CD8-positive, alpha-beta memory T cell (primary cell): ENCODE measurements around the gene ROPN1B. TPM values are rescaled to one million over a fixed set of nuclear protein-coding genes. Genes with fewer than 3 reads are reported as not detected.
"Not testable (repeated sequence)": the region's sequence is repeated elsewhere in the genome, so short reads cannot be mapped to it uniquely, and the experiment has no call there.

Experiments used
- CTCF ChIA-PET: fragments of 350-600 bp; sonication (Branson Sonifier 250); formaldehyde crosslinking; loops from one replicate; lab custom pipeline; 2021; ENCODE audit warnings: antibody characterized with exemption; lab: Charles Lee
- POLR2A ChIA-PET: fragments of 350-600 bp; sonication (Branson Sonifier 250); formaldehyde crosslinking; loops from one replicate; lab custom pipeline; 2021; ENCODE audit warnings: antibody characterized with exemption; lab: Charles Lee
- DNase-seq, 5 donors: peaks; one replicate each; pipeline versions ENCODE4 v3.0.0 to v3.0.0-alpha.2; 2020 to 2022; ENCODE audit warnings: mixed read lengths in 1 of 5
- H3K27ac ChIP-seq: one replicate; pipeline ENCODE4 v1.7.0; 2013; ENCODE audit warnings: low read depth, mild to moderate bottlenecking, low read length, moderate library complexity
- H3K27me3 ChIP-seq: 2 replicates; pipeline ENCODE4 v1.7.0; 2013; ENCODE audit warnings: low read length, mild to moderate bottlenecking; ENCODE audit not compliant: insufficient read depth, poor library complexity, severe bottlenecking
- H3K36me3 ChIP-seq: 2 replicates; pipeline ENCODE4 v1.7.0; 2013; ENCODE audit warnings: mild to moderate bottlenecking, low read length, moderate library complexity; ENCODE audit not compliant: insufficient read depth
- H3K4me1 ChIP-seq: 2 replicates; pipeline ENCODE4 v1.7.0; 2013; ENCODE audit warnings: mild to moderate bottlenecking, low read length, moderate library complexity; ENCODE audit not compliant: insufficient read depth
- H3K4me3 ChIP-seq: 2 replicates; pipeline ENCODE4 v1.7.0; 2013; ENCODE audit warnings: mild to moderate bottlenecking, low read length
- H3K9me3 ChIP-seq: 2 replicates; pipeline ENCODE4 v1.7.0; 2013; ENCODE audit warnings: mild to moderate bottlenecking, low read length
- H3K27ac Mint-ChIP-seq, 8 donors: one replicate each; pipeline ENCODE4 v1.8.0; 2020 to 2021; ENCODE audit warnings: mixed read lengths in 8 of 8, mild to moderate bottlenecking in 6 of 8, inconsistent platforms in 3 of 8, moderate library complexity in 3 of 8
- H3K27me3 Mint-ChIP-seq, 2 donors: one replicate each; pipeline ENCODE4 v1.8.0; 2020 to 2021; ENCODE audit warnings: mixed read lengths in 2 of 2, mild to moderate bottlenecking in 1 of 2, moderate library complexity in 1 of 2
- H3K36me3 Mint-ChIP-seq, 3 donors: one replicate each; pipeline ENCODE4 v1.8.0; 2020 to 2021; ENCODE audit warnings: mixed read lengths in 3 of 3, inconsistent platforms in 1 of 3, mild to moderate bottlenecking in 1 of 3
- H3K4me1 Mint-ChIP-seq, 3 donors: one replicate each; pipeline ENCODE4 v1.8.0; 2020 to 2021; ENCODE audit warnings: mixed read lengths in 3 of 3, inconsistent platforms in 1 of 3, mild to moderate bottlenecking in 1 of 3
- H3K4me3 Mint-ChIP-seq, 7 donors: one replicate each; pipeline ENCODE4 v1.8.0; 2020 to 2021; ENCODE audit warnings: mixed read lengths in 7 of 7, mild to moderate bottlenecking in 6 of 7, moderate library complexity in 4 of 7, inconsistent platforms in 2 of 7
- H3K9me3 Mint-ChIP-seq, 5 donors: one replicate each; pipeline ENCODE4 v1.8.0; 2020 to 2022; ENCODE audit warnings: mixed read lengths in 5 of 5, mild to moderate bottlenecking in 3 of 5, moderate library complexity in 2 of 5, inconsistent platforms in 1 of 5
- polyA plus RNA-seq: library from polyadenylated mRNA; unstranded; fragments of 300-500 nt; fragmentation: Illumina TruSeq; gene quantifications from one replicate; pipeline ENCODE4 v1.2.3, GENCODE V29; 2021
- total RNA-seq, 2 experiments: library from RNA; stranded (reverse); gene quantifications; one replicate each; pipeline ENCODE4 v1.2.3, GENCODE V29; 2021

The ROPN1B gene
- total and polyA plus RNA-seq, 3 experiments from 2014 or later, result not detected

DNA sequence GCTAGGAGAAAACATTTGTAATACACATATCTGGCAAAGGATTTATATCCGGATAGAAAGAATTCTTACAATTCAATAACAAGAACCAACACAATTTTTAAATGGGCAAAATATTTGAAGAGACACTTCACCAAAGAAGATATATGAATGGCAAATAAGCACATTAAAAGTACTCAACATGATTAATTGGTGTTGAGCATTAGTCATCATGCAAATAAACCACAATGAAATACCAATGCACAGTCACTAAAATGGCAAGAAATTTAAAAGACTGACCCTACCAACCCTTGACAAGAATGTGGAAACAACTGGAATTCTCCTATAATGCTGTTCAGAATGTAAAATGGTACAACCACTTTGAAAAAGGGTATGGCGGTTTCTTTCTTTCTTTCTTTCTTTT, 21.2 kb upstream of the ROPN1B start:
- H3K36me3 ChIP-seq, H3K9me3 Mint-ChIP-seq, H3K4me3 ChIP-seq, H3K4me3 Mint-ChIP-seq, H3K27ac Mint-ChIP-seq, H3K4me1 ChIP-seq, H3K27ac ChIP-seq, H3K27me3 ChIP-seq, H3K4me1 Mint-ChIP-seq, DNase-seq, CTCF ChIA-PET, H3K9me3 ChIP-seq, POLR2A ChIA-PET, H3K36me3 Mint-ChIP-seq: not testable (repeated sequence)
- H3K27me3 Mint-ChIP-seq, result peaks cover 9 to 47% of the 10 kb centered on the region in 2 donors

DNA sequence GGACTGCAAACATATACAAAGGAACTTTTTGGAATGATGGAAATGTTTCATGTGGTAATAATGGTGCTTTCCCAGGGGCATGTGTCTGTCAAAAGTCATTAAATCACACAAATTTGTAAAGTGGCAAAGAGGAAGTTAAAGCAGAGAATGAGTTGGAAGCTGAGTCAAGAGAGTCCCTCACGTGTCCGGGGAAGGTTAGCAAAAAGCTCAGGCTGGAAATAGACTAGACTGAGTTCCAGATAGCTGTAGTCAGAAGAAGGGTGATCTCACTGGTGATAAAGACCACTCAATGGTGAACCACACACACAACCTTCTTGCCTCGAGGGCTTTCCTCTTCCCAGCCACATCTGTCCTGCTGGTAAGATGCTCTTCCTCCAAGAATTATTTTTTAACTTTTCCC, 20.1 kb upstream of the ROPN1B start:
- H3K9me3 Mint-ChIP-seq, H3K27me3 ChIP-seq, H3K27ac ChIP-seq, H3K4me3 ChIP-seq, POLR2A ChIA-PET, H3K4me1 ChIP-seq, H3K4me3 Mint-ChIP-seq, H3K27ac Mint-ChIP-seq, H3K4me1 Mint-ChIP-seq, H3K36me3 ChIP-seq, DNase-seq, H3K36me3 Mint-ChIP-seq, H3K9me3 ChIP-seq, CTCF ChIA-PET: not testable (repeated sequence)
- peaks cover 8 to 51% of the 10 kb centered on the region in 2 donors for H3K27me3 Mint-ChIP-seq

DNA sequence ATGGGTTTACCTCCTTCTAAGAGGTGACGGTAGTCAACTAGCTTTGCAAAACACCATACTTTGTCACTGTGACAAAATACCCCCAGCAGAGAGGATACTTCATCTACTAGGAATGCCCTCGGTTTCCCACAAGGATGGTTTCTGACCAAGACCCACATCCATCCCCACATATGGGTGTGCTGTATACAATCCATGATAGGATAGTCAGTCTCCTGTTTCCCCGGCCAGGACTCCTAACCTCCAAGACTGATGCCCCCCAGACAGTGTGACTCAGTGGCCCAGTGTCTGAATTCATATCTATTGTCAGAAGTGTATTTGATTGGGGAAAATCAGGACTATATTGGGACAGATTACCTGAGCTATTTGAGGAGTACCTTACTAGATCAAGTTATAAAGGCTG, 17.8 kb upstream of the ROPN1B start:
- H3K27ac Mint-ChIP-seq, H3K4me3 Mint-ChIP-seq, H3K9me3 Mint-ChIP-seq, DNase-seq, H3K27me3 ChIP-seq, H3K9me3 ChIP-seq, H3K36me3 ChIP-seq, H3K4me1 Mint-ChIP-seq, H3K36me3 Mint-ChIP-seq, POLR2A ChIA-PET, H3K4me3 ChIP-seq, H3K4me1 ChIP-seq, H3K27ac ChIP-seq: not testable (repeated sequence)
- peaks cover 10 to 41% of the 10 kb centered on the region in 2 donors for H3K27me3 Mint-ChIP-seq
- CTCF ChIA-PET, result interaction anchor here (1.0 kb wide), 1 partner anchor 22 kb away, joined by 3 read pairs; no protein-coding TSS in a partner anchor

DNA sequence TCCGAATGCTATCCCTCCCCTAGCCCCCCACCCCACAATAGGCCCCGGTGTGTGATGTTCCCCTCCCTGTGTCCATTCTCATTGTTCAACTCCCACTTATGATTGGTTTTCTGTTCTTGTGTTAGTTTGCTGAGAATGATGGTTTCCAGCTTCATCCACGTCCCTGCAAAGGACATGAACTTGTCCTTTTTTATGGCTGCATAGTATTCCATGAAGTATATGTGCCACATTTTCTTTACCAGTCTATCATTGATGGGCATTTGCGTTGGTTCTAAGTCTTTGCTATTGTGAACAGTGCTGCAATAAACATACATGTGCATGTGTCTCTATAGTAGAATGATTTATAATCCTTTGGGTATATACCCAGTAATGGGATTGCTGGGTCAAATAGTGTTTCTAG, 12.0 kb upstream of the ROPN1B start:
- H3K27me3 ChIP-seq, H3K9me3 Mint-ChIP-seq, H3K36me3 Mint-ChIP-seq, POLR2A ChIA-PET, H3K4me3 ChIP-seq, H3K4me1 Mint-ChIP-seq, H3K27ac Mint-ChIP-seq, H3K9me3 ChIP-seq, CTCF ChIA-PET, H3K27ac ChIP-seq, H3K36me3 ChIP-seq, H3K4me1 ChIP-seq, H3K4me3 Mint-ChIP-seq, DNase-seq: not testable (repeated sequence)
- peaks cover 9 to 33% of the 10 kb centered on the region in 2 donors for H3K27me3 Mint-ChIP-seq

DNA sequence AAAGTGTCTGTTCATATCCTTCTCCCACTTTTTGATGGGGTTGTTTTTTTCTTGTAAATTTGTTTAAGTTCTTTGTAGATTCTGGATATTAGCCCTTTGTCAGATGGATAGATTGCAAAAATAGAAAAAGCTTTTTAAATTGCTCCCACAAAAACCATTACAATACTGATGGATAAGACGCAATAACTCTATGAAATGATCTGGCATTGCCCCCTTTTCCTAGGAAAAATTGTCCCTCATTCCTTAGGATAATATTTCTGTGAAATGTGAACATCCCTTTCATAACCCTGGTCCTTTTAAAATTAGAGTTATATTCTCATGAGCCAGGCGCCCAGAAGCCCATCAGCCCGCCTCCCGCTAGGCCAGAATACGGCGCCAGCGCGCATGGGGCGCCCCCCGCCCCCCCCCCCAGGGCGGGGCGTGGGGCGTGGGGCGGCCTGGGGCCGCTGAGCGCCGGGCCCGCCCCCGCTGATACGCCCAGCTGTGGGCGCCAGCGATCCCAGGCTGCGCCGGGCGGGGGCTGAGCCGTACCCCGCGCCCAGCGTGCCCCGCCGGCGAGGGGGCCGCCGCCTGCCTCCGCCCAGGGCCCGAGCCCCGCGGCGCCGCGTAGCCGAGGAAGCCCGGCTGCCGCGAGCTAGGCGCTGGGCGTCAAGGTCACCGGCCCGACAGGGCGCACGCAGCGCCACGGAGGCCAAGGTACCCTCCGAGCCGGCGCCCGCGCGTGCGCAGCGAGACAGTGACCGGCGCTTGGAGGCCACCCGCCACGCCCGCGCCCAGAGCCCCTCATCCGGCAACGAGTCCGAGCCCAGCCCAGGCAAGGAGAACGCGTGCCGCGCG, 11.1 kb upstream of the ROPN1B start:
- DNase-seq, result no peak
- Histone ChIP-seq H3K27me3 (no peaks in the 10 kb centered on the region), H3K36me3 (no peaks in the 10 kb centered on the region), H3K9me3 (no peaks in the 10 kb centered on the region), H3K27ac (no peak overlapping the region), H3K4me3 (no peak overlapping the region), H3K4me1 (no peaks in the 10 kb centered on the region)
- no peak overlapping the region for H3K4me3 Mint-ChIP-seq
- H3K27ac Mint-ChIP-seq, result no peak overlapping the region
- H3K27me3 Mint-ChIP-seq, result peaks cover 9 to 32% of the 10 kb centered on the region in 2 donors
- peaks cover 0 to 6% (median 0%) of the 10 kb centered on the region in 5 donors for H3K9me3 Mint-ChIP-seq
- H3K4me1 Mint-ChIP-seq, result no peaks in the 10 kb centered on the region
- POLR2A ChIA-PET, result no interaction called here
- H3K36me3 Mint-ChIP-seq, result no peaks in the 10 kb centered on the region
- CTCF ChIA-PET, result no interaction called here

DNA sequence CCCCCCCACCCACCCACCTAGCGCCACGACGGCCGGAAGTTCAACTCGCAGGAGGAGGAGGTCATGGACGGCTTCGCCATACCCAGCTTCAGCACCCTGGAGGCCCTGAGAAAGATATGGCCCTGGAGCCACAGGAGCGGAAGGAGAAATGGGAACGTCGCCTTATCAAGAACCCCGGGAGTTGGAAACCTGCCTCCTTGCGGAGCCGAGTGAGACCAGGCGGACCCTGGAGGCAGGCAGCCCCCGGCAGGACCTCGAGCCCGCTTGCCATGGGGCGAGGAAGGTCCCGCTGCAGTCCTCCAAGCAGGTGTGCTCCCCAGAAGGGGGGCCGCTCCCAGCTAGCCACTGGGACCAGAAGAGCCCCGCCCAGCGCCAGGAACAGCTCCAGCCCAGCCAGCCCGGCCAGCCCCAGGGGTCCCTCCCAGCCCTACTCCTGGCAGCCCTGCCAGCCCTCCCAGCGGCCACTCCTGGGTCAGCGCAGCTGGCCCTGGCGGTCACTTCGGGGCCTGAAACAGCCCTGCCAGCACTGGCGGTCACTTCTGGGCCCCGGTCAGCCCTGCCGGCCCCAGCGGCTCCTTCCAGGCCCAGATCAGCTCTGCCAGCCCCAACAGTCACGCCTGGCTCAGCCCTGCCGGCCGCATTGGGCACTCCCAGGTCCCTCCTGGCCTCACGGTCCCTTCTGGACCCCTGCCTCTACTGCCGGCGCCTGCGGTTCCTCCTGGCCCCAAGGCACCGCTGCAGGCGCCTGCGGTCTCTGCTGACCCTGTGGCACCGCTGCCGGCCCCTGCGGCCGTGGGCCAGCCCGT, 10.3 kb upstream of the ROPN1B start:
- CTCF ChIA-PET, result no interaction called here
- no peaks in the 10 kb centered on the region for H3K4me1 Mint-ChIP-seq
- no peaks in the 10 kb centered on the region for H3K36me3 ChIP-seq
- no peak for DNase-seq
- no peak overlapping the region for H3K4me3 ChIP-seq
- H3K9me3 Mint-ChIP-seq, result peaks cover 0 to 6% (median 0%) of the 10 kb centered on the region in 5 donors
- no peaks in the 10 kb centered on the region for H3K36me3 Mint-ChIP-seq
- no peak overlapping the region for H3K4me3 Mint-ChIP-seq
- H3K27me3 Mint-ChIP-seq, result peaks cover 9 to 29% of the 10 kb centered on the region in 2 donors
- no peak overlapping the region for H3K27ac ChIP-seq
- H3K27ac Mint-ChIP-seq, result no peak overlapping the region
- no peaks in the 10 kb centered on the region for H3K27me3 ChIP-seq
- H3K4me1 ChIP-seq, result no peaks in the 10 kb centered on the region
- H3K9me3 ChIP-seq, result no peaks in the 10 kb centered on the region
- POLR2A ChIA-PET, result no interaction called here

DNA sequence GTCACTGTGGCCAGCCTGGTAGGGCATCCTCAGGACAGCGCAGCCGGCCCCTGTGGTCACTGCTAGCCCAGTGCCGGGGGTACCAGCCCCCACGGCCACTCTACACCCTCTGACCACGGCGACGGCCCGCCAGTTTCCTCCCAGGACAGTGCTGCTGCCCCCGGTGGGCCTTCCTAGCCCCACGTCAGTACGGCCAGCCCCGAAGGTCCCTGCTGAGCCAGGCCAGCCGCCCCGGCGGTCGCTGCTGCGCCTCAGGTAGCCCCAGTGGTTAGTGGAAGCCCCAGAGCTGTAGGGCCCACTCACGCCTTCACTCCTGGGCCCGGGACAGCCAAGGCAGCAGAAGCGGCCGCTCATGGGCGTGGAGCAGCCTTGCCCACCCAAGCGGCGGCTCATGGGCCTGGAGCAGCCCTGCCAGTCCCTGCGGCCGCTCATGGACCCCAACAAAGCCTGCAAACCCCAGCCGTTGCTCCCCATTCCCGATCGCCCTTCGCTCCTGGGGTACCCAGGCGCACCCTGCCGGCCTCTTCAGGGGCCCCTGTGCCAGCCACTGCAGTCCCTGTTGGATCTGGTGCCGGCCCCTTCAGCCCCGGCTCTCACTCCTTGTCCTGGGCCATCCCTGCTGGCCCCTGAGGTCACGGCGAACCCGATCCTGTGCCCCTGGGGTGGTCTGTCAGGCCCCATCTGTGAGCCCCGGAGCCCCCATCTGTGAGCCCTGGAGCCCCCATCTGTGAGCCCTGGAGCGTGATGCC, 9.5 kb upstream of the ROPN1B start:
- Mint-ChIP-seq H3K4me1 (no peaks in the 10 kb centered on the region), H3K9me3 (peaks cover 0 to 6% (median 0%) of the 10 kb centered on the region in 5 donors), H3K27me3 (peaks cover 13 to 33% of the 10 kb centered on the region in 2 donors), H3K27ac (no peak overlapping the region), H3K36me3 (no peaks in the 10 kb centered on the region), H3K4me3 (no peak overlapping the region)
- H3K4me1 ChIP-seq, result no peaks in the 10 kb centered on the region
- no peak overlapping the region for H3K27ac ChIP-seq
- H3K36me3 ChIP-seq, result no peaks in the 10 kb centered on the region
- H3K9me3 ChIP-seq, result no peaks in the 10 kb centered on the region
- POLR2A ChIA-PET, result no interaction called here
- no peak for DNase-seq
- no peak overlapping the region for H3K4me3 ChIP-seq
- no peaks in the 10 kb centered on the region for H3K27me3 ChIP-seq
- CTCF ChIA-PET, result interaction anchor here (1.2 kb wide), 1 partner anchor 37 kb away, joined by 3 read pairs; no protein-coding TSS in a partner anchor

DNA sequence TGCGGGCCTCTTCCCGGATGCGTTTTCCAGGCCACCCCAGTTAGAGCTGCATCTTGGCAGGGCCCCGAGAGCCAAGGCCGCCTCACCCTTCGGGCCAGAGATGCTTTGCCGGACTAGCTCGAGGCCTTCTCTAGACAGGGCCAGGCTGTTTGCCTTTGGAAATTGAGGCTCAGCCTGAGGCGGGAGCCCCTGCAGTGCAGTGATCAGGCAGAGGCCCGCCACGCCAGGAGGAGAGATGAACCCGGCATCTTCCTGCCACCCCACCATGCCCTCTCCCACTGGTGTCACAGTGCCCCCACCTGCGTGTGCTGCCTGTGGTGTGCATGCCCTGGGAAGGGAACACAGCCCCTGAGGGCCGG, 8.9 kb upstream of the ROPN1B start:
- POLR2A ChIA-PET, result no interaction called here
- Mint-ChIP-seq H3K27me3 (peaks cover 15 to 32% of the 10 kb centered on the region in 2 donors), H3K9me3 (peaks cover 0 to 6% (median 0%) of the 10 kb centered on the region in 5 donors), H3K27ac (no peak overlapping the region), H3K36me3 (no peaks in the 10 kb centered on the region), H3K4me1 (no peaks in the 10 kb centered on the region), H3K4me3 (no peak overlapping the region)
- DNase-seq, result no peak
- H3K4me1 ChIP-seq, result no peaks in the 10 kb centered on the region
- H3K9me3 ChIP-seq, result no peaks in the 10 kb centered on the region
- H3K4me3 ChIP-seq, result no peak overlapping the region
- CTCF ChIA-PET, result interaction anchor here (1.2 kb wide), 1 partner anchor 36 kb away, joined by 3 read pairs; no protein-coding TSS in a partner anchor
- H3K27me3 ChIP-seq, result no peaks in the 10 kb centered on the region
- H3K27ac ChIP-seq, result no peak overlapping the region
- H3K36me3 ChIP-seq, result no peaks in the 10 kb centered on the region
